ENCODE results near the gene SLC22A23.

DNA sequence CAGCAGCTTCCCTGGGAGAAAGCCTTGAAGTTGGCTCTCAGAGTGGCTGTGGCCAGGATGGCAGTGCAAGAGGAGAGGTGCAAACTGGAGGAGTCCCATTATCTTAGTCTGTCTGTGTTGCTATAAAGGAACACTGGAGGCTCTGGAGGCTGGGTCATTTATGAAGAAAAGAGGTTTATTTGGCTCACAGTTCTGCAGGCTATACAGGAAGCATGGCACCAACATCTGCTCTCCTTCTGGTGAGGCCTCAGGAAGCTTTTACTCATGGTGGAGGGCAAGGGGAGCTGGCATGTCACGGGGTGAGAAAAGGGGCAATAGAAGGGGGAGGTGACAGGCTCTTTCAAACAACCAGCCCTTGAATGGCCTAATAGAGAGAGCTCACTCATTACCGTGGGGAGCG lies 151.0 kb downstream of the SLC22A23 start:
- TF ChIP-seq CTCF (IDR thresholded peaks at IDR 0.05) (no peak), POLR2A (IDR thresholded peaks at IDR 0.05) (no peak), EP300 (IDR thresholded peaks at IDR 0.05) (no peak)
